H1 (cell line): ENCODE data around the gene PPFIBP2. TPM values are rescaled to one million over a fixed set of nuclear protein-coding genes. Genes with fewer than 3 reads are reported as not detected.

Experiments
- CHD7 ChIP-seq: fragments of 300-600 bp; sonication (generic); IDR thresholded peaks from 2 replicates; pipeline ENCODE4 v1.7.1; 2012; ENCODE audit warnings: low read length, moderate library complexity, mild to moderate bottlenecking, inconsistent platforms; ENCODE audit not compliant: insufficient replicate concordance
- EZH2 ChIP-seq: fragments of 200-600 bp; sonication (generic); IDR thresholded peaks from 2 replicates; pipeline ENCODE4 v1.7.1; 2012; ENCODE audit warnings: low read depth, mild to moderate bottlenecking, moderate library complexity, low read length, inconsistent platforms; ENCODE audit not compliant: severe bottlenecking
- NRF1 ChIP-seq: IDR thresholded peaks from 2 replicates; pipeline ENCODE4 v1.6.1; 2011; ENCODE audit warnings: mild to moderate bottlenecking, low read depth, low read length, improper control_type of control experiment
- PHF8 ChIP-seq: fragments of 200-600 bp; sonication (generic); conservative IDR thresholded peaks from 2 replicates; pipeline ENCODE4 v1.7.1; 2012; ENCODE audit warnings: low read depth, mild to moderate bottlenecking, inconsistent platforms, low read length, moderate library complexity
- RBBP5 ChIP-seq: IDR thresholded peaks from 2 replicates; pipeline ENCODE4 v1.7.1; 2012; ENCODE audit warnings: low read depth, mild to moderate bottlenecking, inconsistent platforms, low read length, moderate library complexity, borderline replicate concordance
- RNF2 ChIP-seq: fragments of 200-900, 300-1000 bp; sonication (generic); IDR thresholded peaks from 2 replicates; pipeline ENCODE4 v1.7.1; 2016; ENCODE audit warnings: borderline replicate concordance, low read depth, mild to moderate bottlenecking, antibody characterized with exemption, low read length; ENCODE audit not compliant: poor library complexity, severe bottlenecking; ENCODE audit errors: missing control alignments
- RXRA ChIP-seq: IDR thresholded peaks from 2 replicates; pipeline ENCODE4 v1.6.1; 2011; ENCODE audit warnings: low read depth, mild to moderate bottlenecking, low read length, moderate library complexity; ENCODE audit not compliant: insufficient read depth
- SIN3A ChIP-seq, 2 experiments: IDR thresholded peaks in 1 of 2; conservative IDR thresholded peaks in 1 of 2; 2 replicates each; pipeline ENCODE4 v1.6.1; 2011 to 2012; ENCODE audit warnings: low read length in 2 of 2, improper control_type of control experiment in 1 of 2, low read depth in 1 of 2, mild to moderate bottlenecking in 1 of 2
- SP2 ChIP-seq: IDR thresholded peaks from 2 replicates; pipeline ENCODE4 v1.6.1; 2012; ENCODE audit warnings: mild to moderate bottlenecking, low read length, inconsistent platforms
- polyA plus RNA-seq, 7 experiments: library from polyadenylated mRNA; depleted of rRNA in 3 of 7; stranded (reverse) in 5 of 7; unstranded in 2 of 7; fragments of >200 nt in 5 of 7; fragments of 200-250 nt in 2 of 7; gene quantifications; 1 replicate in 5 of 7; 2 replicates in 1 of 7; 4 replicates in 1 of 7; pipeline versions ENCODE4 v1.2.1 to v1.2.3, GENCODE V29; 2011 to 2013; ENCODE audit warnings: missing spikeins in 2 of 7, mixed read lengths in 2 of 7
- total RNA-seq: library from RNA; stranded (reverse); fragmentation: NEBNext Ultra II Directional; extraction: Animal tissue kit (Norgen Biotek cat#: 25700); gene quantifications from 2 replicates; pipeline ENCODE4 v1.2.1, GENCODE V29; 2021
- TF ChIP-seq, protein P1 (sequence below): IDR thresholded peaks from 2 replicates; pipeline ENCODE4 v1.6.1; 2012; ENCODE audit warnings: inconsistent platforms

Gene PPFIBP2
- total and polyA plus RNA-seq, 2 of the 8 experiments (the other 6 are each of a cell fraction or from before 2014, with no cell fraction given) = 5.5 to 9.8 TPM

- no peak for TF ChIP-seq CHD7
- TF ChIP-seq, protein P1, sequence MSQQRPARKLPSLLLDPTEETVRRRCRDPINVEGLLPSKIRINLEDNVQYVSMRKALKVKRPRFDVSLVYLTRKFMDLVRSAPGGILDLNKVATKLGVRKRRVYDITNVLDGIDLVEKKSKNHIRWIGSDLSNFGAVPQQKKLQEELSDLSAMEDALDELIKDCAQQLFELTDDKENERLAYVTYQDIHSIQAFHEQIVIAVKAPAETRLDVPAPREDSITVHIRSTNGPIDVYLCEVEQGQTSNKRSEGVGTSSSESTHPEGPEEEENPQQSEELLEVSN = no peak
- no peak for TF ChIP-seq SP2
- TF ChIP-seq RNF2 = no peak
- no peak for TF ChIP-seq NRF1
- TF ChIP-seq EZH2 = no peak
- no peak for TF ChIP-seq PHF8
- no peak for TF ChIP-seq RXRA
- no peak for TF ChIP-seq SIN3A (conservative IDR thresholded peaks at IDR 0.05 in 1 of 2, IDR thresholded peaks at IDR 0.05 in 1 of 2; ENCODE audit: low read depth in 1 of 2, low read length in 2 of 2)
- no peak for TF ChIP-seq RBBP5
These were observed 137.3 kb downstream of the PPFIBP2 start (continued) for GRCh38 chr11:7651140-7651551.
